ENCODE results near the gene OR4C12.
"Not testable (repeated sequence)": the region's sequence is repeated elsewhere in the genome, so short reads cannot be mapped to it uniquely, and the experiment has no call there.

DNA sequence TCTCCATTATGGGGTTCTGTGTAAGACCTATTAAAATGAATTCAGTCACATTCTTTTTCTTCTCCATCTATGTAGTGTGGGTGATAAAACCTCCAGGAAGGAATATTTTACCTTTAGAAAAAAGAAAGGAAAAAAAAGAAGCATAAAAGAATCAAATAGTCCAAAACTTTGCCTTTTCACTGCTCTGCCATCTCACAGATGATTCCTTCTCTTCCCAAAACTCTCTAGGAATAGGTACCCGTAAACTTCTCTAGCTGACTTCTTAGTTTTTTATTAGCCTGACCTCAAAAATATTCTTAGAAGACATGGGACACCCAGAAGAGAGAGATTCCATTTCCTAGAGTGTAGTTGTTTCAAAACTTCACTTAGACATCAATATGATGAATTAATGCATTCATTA lies at the start of gene OR4C12:
- TF ChIP-seq POLR2A, POLR2AphosphoS5 (IDR thresholded peaks at IDR 0.05): not testable (repeated sequence)
- TF ChIP-seq, protein P1, sequence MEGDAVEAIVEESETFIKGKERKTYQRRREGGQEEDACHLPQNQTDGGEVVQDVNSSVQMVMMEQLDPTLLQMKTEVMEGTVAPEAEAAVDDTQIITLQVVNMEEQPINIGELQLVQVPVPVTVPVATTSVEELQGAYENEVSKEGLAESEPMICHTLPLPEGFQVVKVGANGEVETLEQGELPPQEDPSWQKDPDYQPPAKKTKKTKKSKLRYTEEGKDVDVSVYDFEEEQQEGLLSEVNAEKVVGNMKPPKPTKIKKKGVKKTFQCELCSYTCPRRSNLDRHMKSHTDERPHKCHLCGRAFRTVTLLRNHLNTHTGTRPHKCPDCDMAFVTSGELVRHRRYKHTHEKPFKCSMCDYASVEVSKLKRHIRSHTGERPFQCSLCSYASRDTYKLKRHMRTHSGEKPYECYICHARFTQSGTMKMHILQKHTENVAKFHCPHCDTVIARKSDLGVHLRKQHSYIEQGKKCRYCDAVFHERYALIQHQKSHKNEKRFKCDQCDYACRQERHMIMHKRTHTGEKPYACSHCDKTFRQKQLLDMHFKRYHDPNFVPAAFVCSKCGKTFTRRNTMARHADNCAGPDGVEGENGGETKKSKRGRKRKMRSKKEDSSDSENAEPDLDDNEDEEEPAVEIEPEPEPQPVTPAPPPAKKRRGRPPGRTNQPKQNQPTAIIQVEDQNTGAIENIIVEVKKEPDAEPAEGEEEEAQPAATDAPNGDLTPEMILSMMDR (IDR thresholded peaks at IDR 0.05): not testable (repeated sequence)
